Heart left ventricle (tissue), 16 donors: Measurements from ENCODE around the gene GABPA. TPM values are rescaled to one million over a fixed set of nuclear protein-coding genes. Genes with fewer than 3 reads are reported as not detected.

Source experiments
- ATAC-seq, 4 donors: fragments of 200-7000 bp; cut with Tn5 transposase; one replicate each; pipeline ENCODE4 v1.9.1; 2020 to 2022; ENCODE audit warnings: moderate library complexity in 4 of 4, mild to moderate bottlenecking in 3 of 4, moderate number of reproducible peaks in 1 of 4
- DNase-seq, 5 donors: peaks; one replicate each; pipeline ENCODE4 v3.0.0-alpha.2; 2020
- H3K27ac ChIP-seq, 12 donors: fragments of 200-600 bp; sonication (generic) in 4 of 12; one replicate each; pipeline versions ENCODE4 v1.5.0 to v1.8.0; 2016 to 2022; ENCODE audit warnings: mild to moderate bottlenecking in 2 of 12
- H3K27me3 ChIP-seq, 9 donors: fragments of 200-600 bp; sonication (generic) in 2 of 9; one replicate each; pipeline versions ENCODE4 v1.5.1 to v1.8.0; 2016 to 2022; ENCODE audit warnings: mild to moderate bottlenecking in 3 of 9
- H3K36me3 ChIP-seq, 9 donors: fragments of 200-600 bp; sonication (generic) in 2 of 9; one replicate each; pipeline versions ENCODE4 v1.5.0 to v1.8.0; 2018 to 2022; ENCODE audit warnings: mild to moderate bottlenecking in 2 of 9
- H3K4me1 ChIP-seq, 12 donors: fragments of 200-600 bp; sonication (generic) in 4 of 12; one replicate each; pipeline versions ENCODE4 v1.5.0 to v1.8.0; 2016 to 2022; ENCODE audit warnings: mild to moderate bottlenecking in 3 of 12
- H3K4me3 ChIP-seq, 12 donors: fragments of 200-600 bp; sonication (generic) in 4 of 12; one replicate each; pipeline versions ENCODE4 v1.5.0 to v1.8.0; 2017 to 2022; ENCODE audit warnings: mild to moderate bottlenecking in 9 of 12, moderate library complexity in 4 of 12
- H3K9me3 ChIP-seq, 12 donors: fragments of 200-600 bp; sonication (generic) in 4 of 12; one replicate each; pipeline versions ENCODE4 v1.5.0 to v1.8.0; 2016 to 2022; ENCODE audit warnings: mild to moderate bottlenecking in 1 of 12
- CTCF ChIP-seq, 12 donors: fragments of 200-600 bp; sonication (generic) in 4 of 12; IDR thresholded peaks; one replicate each; pipeline versions ENCODE4 v1.5.0 to v1.8.0; 2018 to 2022; ENCODE audit warnings: antibody characterized with exemption in 12 of 12, mild to moderate bottlenecking in 5 of 12
- POLR2A ChIP-seq, 2 donors: fragments of 450-650 bp; IDR thresholded peaks; one replicate each; pipeline ENCODE4 v1.6.1; 2017; ENCODE audit warnings: antibody characterized with exemption in 2 of 2, mild to moderate bottlenecking in 2 of 2, moderate library complexity in 2 of 2
- WGBS, 4 donors: extraction: QIAGEN DNeasy Blood & Tissue Kit in 2 of 4; methylation state at CpG; one replicate each; pipeline versions ENCODE4 v1.1.5 to v1.1.7; 2013 to 2018; 5-methylcytosine and 5-hydroxymethylcytosine counted together
- intact Hi-C, 10 donors: fragments of 100-400 bp; cut with DNase I; formaldehyde crosslinking; loops; one replicate each; pipeline versions ENCODE4 v1.11.1 to v1.14.2; 2022
- polyA plus RNA-seq, 2 donors: library from polyadenylated mRNA; stranded (reverse); fragments of 200-250 nt; gene quantifications; one replicate each; pipeline ENCODE4 v1.2.3, GENCODE V29; 2013
- total RNA-seq, 9 donors: library from RNA; depleted of rRNA in 2 of 9; stranded (reverse); fragments of >200 nt in 2 of 9; fragmentation: NEBNext Ultra II Directional in 3 of 9; extraction: Animal tissue kit (Norgen Biotek cat#: 25700) in 3 of 9; gene quantifications; one replicate each; pipeline versions ENCODE4 v1.1.0 to v1.2.4, GENCODE V29; 2016 to 2023
- donor health status: ischemic (EF 13 %, LVEDD 7.1; RV severe dilation, severe dysfunction).
- donor health status: healthy with polysubstance abuse.
- donor health status: DM: no; HTN: yes; CAD: no.
- donor health status: DM: no; HTN: no; CAD: no.
- donor health status: ischemic (EF 25% LVEDD 6.9; RV normal size, moderate dysfunction).
- donor health status: ischemic (EF 25% LVEDD 5.7; RV mildly dilated, moderate dysfunction).
- donor health status: healthy.
- donor health status: DM: yes; HTN: yes; CAD: no.
- donor health status: ischemic (EF 35%, LVEDD 5.7; RV mildly dilated, moderate dysfunction).
- donor health status: nonischemic (EF 11% LVEDD 7.7; RV severe dilation, severe dysfunction).
- donor health status: DM: yes; HTN: yes; CAD: no.
- donor health status: PGD.
- donor health status: ischemic (EF 29% LVEDD 5.4; RV normal size, mild dysfunction).
- donor health status: nonischemic (EF 23%, LVEDD 6.1; RV moderate dilation, normal function).

The GABPA gene
- total and polyA plus RNA-seq, 11 donors, result 6.1 to 20.6 (median 14.8) TPM

- Histone ChIP-seq H3K4me3 (no peak overlapping the region), H3K4me1 (no peaks in the 10 kb centered on the region), H3K9me3 (no peaks in the 10 kb centered on the region), H3K36me3 (no peaks in the 10 kb centered on the region), H3K27me3 (no peaks in the 10 kb centered on the region), H3K27ac (no peak overlapping the region)
- WGBS, 4 donors, result 90 to 95% (median 92%) methylated on average over 1 of the region's 1 CpG
- TF ChIP-seq CTCF (IDR thresholded peaks at IDR 0.05), result no peak
- no peak for ATAC-seq
- no peak for DNase-seq
- intact Hi-C loops, result no loop called here
Measured at GRCh38 chr21:25811186-25811585, 76.4 kb downstream of the GABPA start.

GRCh38 chr21:25813917-25814316 is 79.1 kb downstream of the GABPA start:
- Histone ChIP-seq H3K9me3 (no peaks in the 10 kb centered on the region), H3K4me1 (peaks cover 0 to 3% (median 0%) of the 10 kb centered on the region in 12 donors), H3K27me3 (no peaks in the 10 kb centered on the region), H3K36me3 (no peaks in the 10 kb centered on the region), H3K27ac (no peak overlapping the region), H3K4me3 (no peak overlapping the region)
- intact Hi-C loops, result no loop called here
- DNase-seq, result no peak
- TF ChIP-seq CTCF (IDR thresholded peaks at IDR 0.05) (no peak), POLR2A (IDR thresholded peaks at IDR 0.05) (no peak)
- no peak for ATAC-seq
- 77 to 100% (median 100%) methylated on average over 1 of the region's 1 CpG for WGBS, 4 donors

- no peak for DNase-seq
- 66 to 77% (median 66%) methylated on average over 5 of the region's 5 CpGs for WGBS, 4 donors
- intact Hi-C loops, result no loop called here
- no peak for TF ChIP-seq CTCF (IDR thresholded peaks at IDR 0.05)
- no peak for TF ChIP-seq POLR2A (IDR thresholded peaks at IDR 0.05)
- Histone ChIP-seq H3K36me3 (no peaks in the 10 kb centered on the region), H3K9me3 (no peaks in the 10 kb centered on the region), H3K4me3 (no peak overlapping the region), H3K4me1 (peaks cover 0 to 3% (median 0%) of the 10 kb centered on the region in 12 donors), H3K27me3 (no peaks in the 10 kb centered on the region), H3K27ac (no peak overlapping the region)
- no peak for ATAC-seq
Measured at GRCh38 chr21:25818121-25818520, 83.3 kb downstream of the GABPA start.

GRCh38 chr21:25818551-25818950 is 83.8 kb downstream of the GABPA start:
- ATAC-seq (no peak), DNase-seq (no peak)
- intact Hi-C loops, result no loop called here
- WGBS, 4 donors, result 45 to 63% (median 49%) methylated on average over 1 of the region's 1 CpG
- Histone ChIP-seq H3K4me3 (no peak overlapping the region), H3K4me1 (peaks cover 0 to 3% (median 0%) of the 10 kb centered on the region in 12 donors), H3K9me3 (no peaks in the 10 kb centered on the region), H3K27me3 (no peaks in the 10 kb centered on the region), H3K36me3 (no peaks in the 10 kb centered on the region), H3K27ac (no peak overlapping the region)
- TF ChIP-seq CTCF (IDR thresholded peaks at IDR 0.05) (no peak), POLR2A (IDR thresholded peaks at IDR 0.05) (no peak)

Other genes starting within 250 kb of the GABPA start
- gene MRPL39, start 127.5 kb upstream of the GABPA start, total RNA-seq, result 10 to 100 TPM; 37.6 to 54.5 (median 47.0) TPM
- 10 to 100 TPM; 69.3 to 93.6 TPM for gene MRPL39, start 127.5 kb upstream of the GABPA start, polyA plus RNA-seq
- gene JAM2, start 95.7 kb upstream of the GABPA start, total RNA-seq, result 10 to 100 TPM; 13.1 to 55.7 (median 28.5) TPM
- gene JAM2, start 95.7 kb upstream of the GABPA start, polyA plus RNA-seq, result 10 to 100 TPM; 12.5 to 19.2 TPM
- 100 to 1,000 TPM; 479 to 989 (median 653) TPM for gene ATP5PF, start 68 bp upstream of the GABPA start, total RNA-seq
- 1,000 to 10,000 TPM in 1 of 2 donors, 100 to 1,000 TPM in 1; 719 to 1,745 TPM for gene ATP5PF, start 68 bp upstream of the GABPA start, polyA plus RNA-seq